HG02884 (cell line): ENCODE data around the gene TRIM9.
"Not testable (repeated sequence)": the region's sequence is repeated elsewhere in the genome, so short reads cannot be mapped to it uniquely, and the experiment has no call there.

ENCODE experiments used
- ATAC-seq: cut with Tn5 transposase; IDR thresholded peaks from one replicate; pipeline ENCODE4 v1.9.1; 2021; ENCODE audit warnings: mild to moderate bottlenecking, moderate library complexity; ENCODE audit not compliant: unreplicated experiment

TRIM9 gene

DNA sequence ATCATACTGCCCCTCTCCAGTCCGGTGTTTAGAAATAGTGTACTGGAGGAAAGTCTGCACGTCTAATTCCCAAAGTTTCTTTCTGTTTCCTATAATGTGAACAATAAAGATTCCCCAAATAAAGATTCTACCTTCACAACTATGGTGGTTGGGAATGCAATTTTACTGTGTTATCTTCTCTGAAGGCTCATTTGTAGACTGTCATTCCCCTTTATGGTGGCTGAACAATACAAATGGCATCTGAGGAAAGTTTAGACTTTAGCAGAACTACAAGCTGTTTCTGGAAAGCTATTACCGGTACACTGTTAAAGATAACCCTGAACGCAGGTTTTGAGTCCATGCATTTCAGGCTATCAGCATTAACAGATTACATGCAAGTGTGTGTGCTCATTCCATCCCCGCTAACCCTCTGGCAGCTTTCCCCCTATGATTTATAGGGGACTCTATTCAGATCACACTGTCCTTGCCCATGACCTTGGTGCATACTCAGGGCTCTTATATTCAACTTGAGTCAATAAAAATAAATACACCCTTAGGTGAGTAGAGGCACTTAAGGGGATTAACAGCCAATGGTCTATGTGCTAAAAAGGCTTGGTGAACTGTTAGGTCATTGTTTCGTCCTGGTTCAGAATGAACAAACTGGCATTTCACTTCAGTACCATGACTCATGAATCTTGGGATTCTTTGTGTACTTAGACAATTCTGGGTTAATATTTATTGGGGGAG, 89.9 kb downstream of the TRIM9 start:
- no peak for ATAC-seq

DNA sequence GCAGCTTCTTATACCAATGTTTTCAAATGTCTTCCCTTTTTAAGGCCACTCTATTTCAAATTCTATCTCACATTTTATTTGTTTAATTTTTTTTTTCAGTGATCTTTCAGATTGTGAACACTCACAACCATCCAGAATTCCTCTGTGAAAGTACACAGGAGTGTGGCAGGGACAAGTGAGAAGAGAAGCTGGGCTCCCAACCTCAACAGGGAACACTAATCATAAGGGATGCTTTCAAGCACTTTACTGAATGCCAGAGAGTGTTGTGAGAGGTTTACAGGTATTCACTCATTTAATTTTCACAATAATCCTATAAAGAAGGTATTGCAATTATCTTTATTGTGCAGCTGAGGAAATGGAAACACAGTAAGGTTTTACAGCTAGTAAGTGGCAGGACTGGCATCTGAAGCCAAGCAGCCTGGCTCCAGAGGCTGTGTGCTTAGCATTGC, 90.5 kb downstream of the TRIM9 start:
- ATAC-seq = no peak

GRCh38 chr14:51002406-51002999, 92.4 kb downstream of the TRIM9 start:
- ATAC-seq = no peak

DNA sequence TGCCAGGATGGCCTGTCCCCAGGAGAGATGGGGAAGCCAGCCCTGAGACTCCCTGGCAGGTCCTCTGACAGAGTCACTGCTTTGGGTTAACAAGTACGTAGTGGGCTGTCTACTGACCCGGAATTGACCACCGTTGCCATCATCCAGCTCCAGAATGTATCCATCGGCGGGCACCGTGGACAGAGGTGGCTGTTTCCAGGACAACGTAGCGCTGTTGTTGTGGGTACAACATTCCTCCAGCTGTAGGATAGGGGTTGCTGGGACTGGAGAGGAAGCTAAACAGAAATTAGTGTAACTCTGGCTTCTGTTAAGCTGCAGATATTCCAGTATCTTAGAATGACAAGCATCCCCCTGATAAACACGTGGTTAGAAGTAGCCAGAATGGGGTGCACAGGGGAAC, 94.3 kb downstream of the TRIM9 start:
- no peak for ATAC-seq

DNA sequence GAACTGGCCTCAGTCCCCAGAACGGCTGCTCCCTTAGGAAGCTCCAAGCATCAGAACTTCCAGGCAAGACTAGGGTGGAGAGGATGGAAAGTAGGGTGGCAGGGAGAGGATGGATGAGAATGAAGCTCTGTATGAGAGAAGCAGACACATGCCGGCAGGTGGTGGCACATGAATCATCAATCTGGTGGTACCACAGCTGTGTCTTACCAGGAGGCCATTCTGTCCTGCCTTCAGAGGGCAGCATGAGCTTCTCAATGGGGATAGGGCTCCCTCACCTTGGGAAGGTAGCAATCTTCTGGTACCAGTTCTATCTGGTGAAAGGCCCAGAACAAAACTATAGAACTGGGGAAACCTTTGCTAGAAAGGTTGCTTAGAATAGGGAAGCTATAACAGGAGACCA, 95.2 kb downstream of the TRIM9 start:
- no peak for ATAC-seq

GRCh38 chr14:50998612-50999011, 96.3 kb downstream of the TRIM9 start:
- ATAC-seq = no peak

DNA sequence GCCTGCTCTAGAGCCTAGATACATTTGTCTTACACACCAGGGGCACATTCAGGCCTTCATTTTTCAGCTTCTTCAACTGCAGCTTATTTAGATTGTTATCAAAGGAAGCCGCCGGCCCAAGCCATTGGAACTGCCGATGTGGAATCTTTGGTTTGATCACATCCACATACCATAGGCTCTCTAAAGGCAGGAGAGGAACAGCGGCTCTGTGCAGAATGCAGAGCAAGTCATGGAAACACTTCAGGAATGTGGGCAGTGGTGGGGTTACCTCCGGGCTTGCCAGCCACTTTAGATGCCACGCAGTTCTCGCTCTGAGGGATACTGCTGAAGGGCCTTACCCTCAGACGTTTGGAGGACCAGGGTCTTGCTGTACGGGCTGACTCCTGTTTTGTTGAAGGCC, 97.2 kb downstream of the TRIM9 start:
- no peak for ATAC-seq

GRCh38 chr14:50994158-50994557, 100.7 kb downstream of the TRIM9 start:
- not testable (repeated sequence) for ATAC-seq

- no peak for ATAC-seq
Observed at GRCh38 chr14:50985859-50986331, 109.0 kb downstream of the TRIM9 start.

DNA sequence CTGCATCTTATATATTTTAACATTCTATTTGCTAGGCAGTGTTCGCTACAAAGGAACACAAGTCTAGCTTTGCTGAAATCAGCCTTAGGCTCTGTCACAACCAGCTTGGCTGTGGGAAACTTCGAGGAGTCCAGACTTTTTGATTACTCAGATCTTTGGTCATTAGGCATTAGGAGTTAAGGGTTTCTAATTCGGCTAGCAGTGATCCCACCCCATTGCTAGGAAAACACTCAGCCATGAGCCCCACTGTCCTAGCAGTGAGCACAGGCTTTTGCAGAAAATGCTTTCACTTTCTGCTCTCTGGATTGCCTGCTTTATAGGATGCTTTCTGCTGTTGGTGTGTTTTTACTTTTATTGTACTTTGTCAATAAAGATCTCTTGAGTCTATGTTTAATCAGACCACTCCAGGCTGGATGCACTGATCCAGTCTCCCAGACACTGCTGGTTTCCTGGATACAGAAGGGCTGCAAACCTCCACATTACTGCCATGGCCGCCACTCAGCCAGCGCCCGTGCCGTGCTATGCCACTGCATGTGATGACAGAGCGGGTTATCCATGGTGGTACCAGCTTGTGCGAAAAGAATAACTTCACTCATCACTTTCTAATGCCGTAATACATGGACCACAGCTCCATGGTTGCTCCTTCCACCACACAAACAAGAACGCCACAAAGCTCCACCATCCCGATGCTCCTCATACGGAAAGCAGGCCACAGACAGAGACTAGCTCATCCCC, 109.6 kb downstream of the TRIM9 start:
- no peak for ATAC-seq

GRCh38 chr14:50984036-50984710, 110.7 kb downstream of the TRIM9 start:
- ATAC-seq = no peak

DNA sequence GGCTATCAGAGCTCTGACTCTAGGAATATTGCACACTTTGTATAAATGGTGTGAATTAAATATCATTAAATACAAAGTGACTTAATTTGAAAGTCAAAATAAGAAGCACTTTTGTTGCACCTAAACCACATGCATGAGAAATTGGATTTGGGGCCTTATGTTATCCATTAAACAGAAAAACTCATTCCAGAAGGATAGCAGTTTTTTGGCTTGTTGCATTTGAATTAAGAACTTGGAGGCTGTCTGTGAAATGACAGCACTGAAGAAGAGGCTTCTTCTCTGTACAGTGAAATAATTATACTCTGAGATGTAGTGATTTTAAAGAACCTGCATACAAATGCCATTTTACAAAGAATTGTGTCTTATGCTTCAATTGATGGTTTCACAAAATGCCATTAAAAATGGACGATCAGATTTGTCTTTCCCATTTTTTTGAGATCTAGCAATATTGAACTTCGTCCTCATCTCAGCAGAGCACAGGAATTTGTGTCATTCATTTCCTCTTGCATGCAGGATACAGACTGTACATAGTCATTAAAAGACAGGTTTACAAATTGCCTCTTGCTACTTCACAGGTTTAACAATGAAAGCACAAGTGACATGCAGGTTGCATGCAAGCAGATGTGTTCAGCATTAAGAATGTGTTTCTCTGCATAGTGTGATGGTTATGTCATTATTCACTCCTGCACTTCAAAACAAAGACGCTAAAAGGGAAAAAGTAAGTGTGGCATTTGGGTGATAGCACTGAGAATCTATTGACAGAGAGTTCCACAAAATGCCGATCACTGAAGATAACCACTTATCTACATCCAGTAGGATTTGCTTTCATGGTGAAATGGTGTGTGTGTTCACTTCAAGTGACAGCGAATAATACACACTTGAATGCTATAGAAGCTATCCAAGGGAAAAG, 114.7 kb downstream of the TRIM9 start:
- ATAC-seq = no peak

DNA sequence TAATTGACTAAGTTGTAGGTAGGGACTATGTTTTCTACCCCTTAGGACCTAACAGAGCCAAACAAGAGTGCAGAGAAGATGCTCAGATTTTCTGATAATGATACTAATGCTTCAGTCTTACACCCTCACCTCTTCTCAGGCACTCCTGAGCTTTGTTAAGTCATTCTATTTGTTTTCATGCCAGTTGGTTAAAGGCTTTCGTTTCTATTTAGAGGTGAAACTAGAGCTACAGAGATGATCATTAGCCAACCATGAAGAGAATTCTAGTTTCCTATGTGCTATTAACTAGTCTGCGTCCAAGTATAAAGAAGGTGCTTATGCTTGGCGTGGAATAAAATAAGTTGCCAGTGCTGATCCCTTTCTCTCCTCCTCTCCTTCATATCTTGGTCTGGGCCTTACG, 116.0 kb downstream of the TRIM9 start:
- ATAC-seq = peak; percentile 80

- ATAC-seq = no peak
Observed at GRCh38 chr14:50978529-50978871, 116.4 kb downstream of the TRIM9 start.

- ATAC-seq = no peak
Observed at GRCh38 chr14:50977863-50978528, 116.9 kb downstream of the TRIM9 start.

DNA sequence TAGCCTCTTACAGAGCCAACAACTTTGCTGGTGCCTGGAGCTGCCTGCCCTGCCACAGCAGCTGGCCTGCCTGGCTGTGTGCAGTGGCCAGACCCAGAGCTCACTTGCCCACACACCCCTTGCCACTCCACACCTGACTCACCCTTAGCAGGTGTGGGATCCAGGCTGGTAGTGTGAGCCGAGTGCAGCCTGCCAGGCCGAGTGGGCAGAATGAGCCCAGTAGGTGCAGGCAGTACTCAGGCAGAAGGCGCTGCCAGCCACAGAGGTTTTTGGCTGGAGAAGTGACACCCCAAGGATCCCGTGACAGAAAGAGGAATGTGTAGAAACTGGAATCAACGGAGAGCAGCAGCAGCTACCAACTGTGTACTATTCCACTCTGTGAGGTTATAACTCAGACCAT, 120.8 kb downstream of the TRIM9 start:
- ATAC-seq = no peak

DNA sequence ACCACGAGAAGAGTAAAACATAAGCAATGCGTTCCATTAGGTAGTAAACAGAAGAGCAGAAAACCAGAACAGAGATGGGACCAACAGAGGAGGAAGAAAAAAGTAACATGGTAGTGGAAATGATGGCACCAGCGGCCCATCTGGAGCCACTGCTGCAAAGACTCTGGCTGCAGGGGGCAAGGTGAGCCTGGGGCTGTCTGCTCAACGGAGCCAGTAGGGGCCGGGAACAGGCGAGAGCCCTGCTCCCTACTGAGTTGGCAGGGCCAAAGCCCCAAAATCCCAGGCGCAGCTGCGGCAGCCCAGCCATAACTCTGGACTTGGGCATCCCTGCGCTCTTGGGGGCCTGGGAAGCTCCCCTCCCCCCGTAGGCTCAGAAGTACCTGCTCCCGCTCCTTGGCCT, 122.2 kb downstream of the TRIM9 start:
- no peak for ATAC-seq

DNA sequence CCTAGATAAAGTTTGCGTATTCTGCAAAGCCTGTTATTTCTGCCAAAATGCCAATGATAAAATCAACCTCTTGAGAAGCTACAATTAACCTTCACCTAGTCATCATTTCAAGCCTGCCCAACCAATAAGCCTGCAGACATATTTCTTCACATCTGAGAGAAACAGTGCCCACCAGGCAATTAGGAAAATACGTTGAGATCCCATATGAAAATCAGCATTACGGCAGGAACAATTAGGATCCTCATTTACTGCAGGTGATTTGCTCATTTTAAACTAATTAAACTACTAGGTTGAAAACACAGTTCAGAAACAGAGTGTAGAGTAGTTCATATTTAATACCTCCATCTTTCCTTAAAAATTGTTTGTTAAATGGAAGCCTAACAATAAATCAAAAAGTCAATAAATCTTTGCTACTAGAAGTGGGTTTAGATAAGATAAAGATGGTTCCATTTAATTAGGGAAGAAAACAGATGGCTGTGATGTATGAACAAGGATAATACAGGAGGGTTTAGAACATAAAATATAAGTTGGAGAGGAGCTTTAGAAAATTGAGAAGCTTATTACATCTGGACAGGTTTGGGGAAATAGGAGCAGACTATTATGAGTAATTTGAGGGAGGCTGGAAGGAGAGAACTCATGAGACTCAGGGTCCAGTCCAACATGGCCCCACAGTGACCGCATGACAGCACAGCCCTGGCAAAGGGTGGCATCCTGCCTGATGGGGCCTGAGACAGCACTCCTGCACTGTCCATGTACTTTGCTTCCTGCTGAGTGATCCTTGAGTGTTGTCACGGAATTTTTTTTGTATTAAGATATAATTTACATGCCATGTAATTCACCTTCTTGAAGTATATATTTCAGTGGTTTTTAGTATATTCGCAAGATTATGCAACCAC, 123.8 kb downstream of the TRIM9 start:
- ATAC-seq = no peak

DNA sequence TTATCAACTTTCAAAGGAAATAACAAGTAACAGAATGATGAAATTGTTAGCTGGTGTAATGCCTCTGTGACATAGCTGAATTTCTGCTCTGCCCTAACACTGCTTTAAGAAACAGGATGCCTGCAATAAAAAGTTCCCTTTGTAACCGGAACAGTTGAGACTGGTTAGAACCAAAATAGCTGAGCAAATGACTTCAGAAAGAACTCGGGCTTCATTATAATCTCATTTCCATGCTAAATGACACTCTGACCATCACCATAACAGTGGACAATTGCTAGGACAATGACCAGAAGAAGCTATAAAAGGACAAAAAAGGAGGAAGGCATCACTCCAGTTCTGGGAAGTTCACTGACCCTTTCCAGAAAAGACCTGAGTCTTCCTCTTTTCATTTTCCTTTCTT, 127.1 kb downstream of the TRIM9 start:
- ATAC-seq = no peak
